ENCODE data around the gene DUSP11.
"Not testable (repeated sequence)": the region's sequence is repeated elsewhere in the genome, so short reads cannot be mapped to it uniquely, and the experiment has no call there.

- not testable (repeated sequence) for TF ChIP-seq POLR2A (IDR thresholded peaks at IDR 0.05; ENCODE audit: low read length); GATA1 (IDR thresholded peaks at IDR 0.05; ENCODE audit: low read depth, low read length)
Measured at GRCh38 chr2:73726657-73727056, 53.2 kb downstream of the DUSP11 start.

Measured in erythroblast (primary cell).